Erythroblast (primary cell): ENCODE measurements around the gene SLC5A2.

Experiments used
- GATA1 ChIP-seq: IDR thresholded peaks from 2 replicates; pipeline ENCODE4 v1.6.1; 2011; ENCODE audit warnings: low read depth, mild to moderate bottlenecking, control low read depth, low read length, moderate library complexity
- POLR2A ChIP-seq: IDR thresholded peaks from 2 replicates; pipeline ENCODE4 v1.6.1; 2011; ENCODE audit warnings: mild to moderate bottlenecking, low read length

DNA sequence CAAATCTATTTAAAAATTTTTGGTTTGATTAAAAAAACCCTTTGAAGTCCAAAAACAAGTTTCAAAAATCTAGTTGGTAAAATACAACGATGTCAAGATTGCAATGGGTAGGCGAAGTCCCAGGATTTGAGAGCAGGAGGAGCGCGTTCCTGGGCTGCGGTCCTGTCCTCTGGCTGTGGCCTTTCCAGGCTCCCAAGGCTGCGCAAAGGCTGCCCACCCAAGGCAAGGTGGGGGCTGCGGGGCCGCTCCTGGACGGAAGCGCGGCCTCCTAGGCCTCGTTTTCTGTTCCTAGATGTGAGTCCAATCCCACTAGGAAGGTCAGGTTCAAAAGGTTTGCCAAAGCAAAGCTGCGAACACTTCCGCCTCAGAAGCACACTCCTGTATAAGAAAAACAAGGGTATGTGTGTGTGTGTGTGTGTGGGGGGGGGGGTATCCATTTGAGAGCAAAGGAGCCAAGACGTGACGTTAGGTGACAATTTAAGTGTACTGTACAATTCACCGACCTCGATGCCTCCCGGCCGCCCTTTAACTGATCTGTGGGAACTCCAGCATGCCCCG lies 54.0 kb downstream of the SLC5A2 start:
- no peak for TF ChIP-seq POLR2A
- TF ChIP-seq GATA1, result no peak
